PFSK-1 (cell line): Measurements from ENCODE around the gene CADM2.

ENCODE experiments used
- POLR2AphosphoS5 ChIP-seq: IDR thresholded peaks from 2 replicates; pipeline ENCODE4 v1.6.1; 2012; ENCODE audit warnings: low read depth, mild to moderate bottlenecking, control low read depth, low read length, moderate library complexity
- REST ChIP-seq, 2 experiments: IDR thresholded peaks; 2 replicates each; pipeline versions ENCODE4 v1.6.1 to v1.8.0; 2011 to 2012; ENCODE audit warnings: low read depth in 2 of 2, low read length in 2 of 2, control low read depth in 1 of 2, inconsistent platforms in 1 of 2, mild to moderate bottlenecking in 1 of 2, moderate library complexity in 1 of 2; ENCODE audit not compliant: insufficient read depth in 1 of 2

GRCh38 chr3:85337895-85338294 lies 379.1 kb downstream of the CADM2 start:
- TF ChIP-seq POLR2AphosphoS5 (no peak), REST (IDR thresholded peaks at IDR 0.05; ENCODE audit: insufficient read depth in 1 of 2, low read depth in 2 of 2, low read length in 2 of 2) (no peak)
